OCI-LY7 (cell line): ENCODE results near the gene NR1H2.

Source experiments
- CTCF ChIP-seq: fragments of 200-600 bp; sonication (generic); conservative IDR thresholded peaks from 2 replicates; pipeline ENCODE4 v1.5.1; 2014; ENCODE audit warnings: mild to moderate bottlenecking, antibody characterized with exemption, low read length, moderate library complexity, mixed read lengths
- EZH2phosphoT487 ChIP-seq: fragments of 200-600 bp; sonication (generic); IDR thresholded peaks from 2 replicates; pipeline ENCODE4 v1.6.1; 2018; ENCODE audit warnings: low read depth, borderline replicate concordance, mild to moderate bottlenecking, mixed run types, antibody characterized with exemption, low read length, moderate library complexity, mixed read lengths

GRCh38 chr19:50399368-50399745, 23.1 kb downstream of the NR1H2 start:
- TF ChIP-seq CTCF (no peak), EZH2phosphoT487 (no peak)
